HL-60 (cell line): ENCODE results near the gene HADH.

Experiments
- GABPA ChIP-seq: IDR thresholded peaks from 2 replicates; pipeline ENCODE4 v1.6.1; 2012; ENCODE audit warnings: low read depth
- POLR2AphosphoS5 ChIP-seq: IDR thresholded peaks from 2 replicates; pipeline ENCODE4 v1.6.1; 2012; ENCODE audit warnings: low read depth
- SPI1 ChIP-seq: IDR thresholded peaks from 2 replicates; pipeline ENCODE4 v1.6.1; 2012; ENCODE audit warnings: low read depth, mild to moderate bottlenecking, borderline replicate concordance
- TF ChIP-seq, protein P1 (sequence below): IDR thresholded peaks from one replicate; pipeline ENCODE4 v1.5.1; 2011; ENCODE audit warnings: low read length, control low read depth, inconsistent platforms; ENCODE audit not compliant: insufficient read depth
- TF ChIP-seq, protein P2 (sequence below): IDR thresholded peaks from 2 replicates; pipeline ENCODE4 v1.6.1; 2012; ENCODE audit warnings: low read depth; ENCODE audit not compliant: insufficient replicate concordance

DNA sequence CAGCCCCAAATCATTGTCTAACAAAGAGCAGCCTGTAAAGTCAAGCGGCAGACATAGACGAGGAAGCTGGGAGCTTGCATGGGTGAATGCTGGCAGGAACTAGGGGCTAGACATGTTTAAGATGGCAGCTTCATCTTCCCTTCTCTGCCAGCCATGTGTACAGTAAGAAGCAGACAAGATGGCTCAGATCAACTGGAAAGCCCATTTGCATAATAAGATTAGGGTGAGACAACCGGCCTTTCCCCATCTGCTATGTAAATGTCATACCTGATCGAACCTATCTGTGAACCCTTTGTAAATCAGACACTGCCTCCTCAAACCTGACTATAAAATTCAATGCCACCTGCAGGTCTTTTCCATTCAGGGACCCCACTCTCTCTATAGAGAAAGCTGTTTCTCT is 22.8 kb upstream of the HADH start:
- TF ChIP-seq, protein P1, sequence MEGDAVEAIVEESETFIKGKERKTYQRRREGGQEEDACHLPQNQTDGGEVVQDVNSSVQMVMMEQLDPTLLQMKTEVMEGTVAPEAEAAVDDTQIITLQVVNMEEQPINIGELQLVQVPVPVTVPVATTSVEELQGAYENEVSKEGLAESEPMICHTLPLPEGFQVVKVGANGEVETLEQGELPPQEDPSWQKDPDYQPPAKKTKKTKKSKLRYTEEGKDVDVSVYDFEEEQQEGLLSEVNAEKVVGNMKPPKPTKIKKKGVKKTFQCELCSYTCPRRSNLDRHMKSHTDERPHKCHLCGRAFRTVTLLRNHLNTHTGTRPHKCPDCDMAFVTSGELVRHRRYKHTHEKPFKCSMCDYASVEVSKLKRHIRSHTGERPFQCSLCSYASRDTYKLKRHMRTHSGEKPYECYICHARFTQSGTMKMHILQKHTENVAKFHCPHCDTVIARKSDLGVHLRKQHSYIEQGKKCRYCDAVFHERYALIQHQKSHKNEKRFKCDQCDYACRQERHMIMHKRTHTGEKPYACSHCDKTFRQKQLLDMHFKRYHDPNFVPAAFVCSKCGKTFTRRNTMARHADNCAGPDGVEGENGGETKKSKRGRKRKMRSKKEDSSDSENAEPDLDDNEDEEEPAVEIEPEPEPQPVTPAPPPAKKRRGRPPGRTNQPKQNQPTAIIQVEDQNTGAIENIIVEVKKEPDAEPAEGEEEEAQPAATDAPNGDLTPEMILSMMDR = no peak
- TF ChIP-seq, protein P2, sequence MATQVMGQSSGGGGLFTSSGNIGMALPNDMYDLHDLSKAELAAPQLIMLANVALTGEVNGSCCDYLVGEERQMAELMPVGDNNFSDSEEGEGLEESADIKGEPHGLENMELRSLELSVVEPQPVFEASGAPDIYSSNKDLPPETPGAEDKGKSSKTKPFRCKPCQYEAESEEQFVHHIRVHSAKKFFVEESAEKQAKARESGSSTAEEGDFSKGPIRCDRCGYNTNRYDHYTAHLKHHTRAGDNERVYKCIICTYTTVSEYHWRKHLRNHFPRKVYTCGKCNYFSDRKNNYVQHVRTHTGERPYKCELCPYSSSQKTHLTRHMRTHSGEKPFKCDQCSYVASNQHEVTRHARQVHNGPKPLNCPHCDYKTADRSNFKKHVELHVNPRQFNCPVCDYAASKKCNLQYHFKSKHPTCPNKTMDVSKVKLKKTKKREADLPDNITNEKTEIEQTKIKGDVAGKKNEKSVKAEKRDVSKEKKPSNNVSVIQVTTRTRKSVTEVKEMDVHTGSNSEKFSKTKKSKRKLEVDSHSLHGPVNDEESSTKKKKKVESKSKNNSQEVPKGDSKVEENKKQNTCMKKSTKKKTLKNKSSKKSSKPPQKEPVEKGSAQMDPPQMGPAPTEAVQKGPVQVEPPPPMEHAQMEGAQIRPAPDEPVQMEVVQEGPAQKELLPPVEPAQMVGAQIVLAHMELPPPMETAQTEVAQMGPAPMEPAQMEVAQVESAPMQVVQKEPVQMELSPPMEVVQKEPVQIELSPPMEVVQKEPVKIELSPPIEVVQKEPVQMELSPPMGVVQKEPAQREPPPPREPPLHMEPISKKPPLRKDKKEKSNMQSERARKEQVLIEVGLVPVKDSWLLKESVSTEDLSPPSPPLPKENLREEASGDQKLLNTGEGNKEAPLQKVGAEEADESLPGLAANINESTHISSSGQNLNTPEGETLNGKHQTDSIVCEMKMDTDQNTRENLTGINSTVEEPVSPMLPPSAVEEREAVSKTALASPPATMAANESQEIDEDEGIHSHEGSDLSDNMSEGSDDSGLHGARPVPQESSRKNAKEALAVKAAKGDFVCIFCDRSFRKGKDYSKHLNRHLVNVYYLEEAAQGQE = no peak
- TF ChIP-seq SPI1 (no peak), GABPA (no peak), POLR2AphosphoS5 (no peak)
